K562 (cell line): Measurements from ENCODE around the gene BCL7C. TPM values are rescaled to one million over a fixed set of nuclear protein-coding genes. Genes with fewer than 3 reads are reported as not detected.

Source experiments
- CREB1 ChIP-seq, 2 experiments: sonication (generic) in 1 of 2; formaldehyde crosslinking in 1 of 2; IDR thresholded peaks; 2 replicates each; pipeline versions ENCODE4 v1.6.1 to v1.8.0; 2012 to 2022; ENCODE audit warnings: inconsistent platforms in 1 of 2, mild to moderate bottlenecking in 1 of 2, missing genetic modification reagents in 1 of 2, moderate library complexity in 1 of 2
- KAT7 ChIP-seq: sonication (generic); formaldehyde crosslinking; IDR thresholded peaks from 2 replicates; pipeline ENCODE4 v1.8.0; 2022; ENCODE audit warnings: missing genetic modification reagents, mild to moderate bottlenecking, borderline replicate concordance
- KLF13 ChIP-seq: fragments of 450-650 bp; IDR thresholded peaks from 2 replicates; pipeline ENCODE4 v1.6.1; 2016; ENCODE audit warnings: missing genetic modification characterization, low read depth, mild to moderate bottlenecking, missing compliant biosample characterization, moderate library complexity, borderline replicate concordance
- MTA1 ChIP-seq: fragments of 450-650 bp; IDR thresholded peaks from 2 replicates; pipeline ENCODE4 v1.6.1; 2017; ENCODE audit warnings: borderline replicate concordance
- MTA2 ChIP-seq: fragments of 450-650 bp; IDR thresholded peaks from 2 replicates; pipeline ENCODE4 v1.6.1; 2016; ENCODE audit warnings: low read depth
- NFATC3 ChIP-seq: fragments of 450-650 bp; IDR thresholded peaks from 2 replicates; pipeline ENCODE4 v1.6.1; 2017; ENCODE audit warnings: mild to moderate bottlenecking
- PHF21A ChIP-seq: fragments of 450-650 bp; IDR thresholded peaks from 2 replicates; pipeline ENCODE4 v1.6.1; 2017; ENCODE audit warnings: low read depth, borderline replicate concordance
- RBM39 ChIP-seq: fragments of 200-400 bp; formaldehyde crosslinking; optimal IDR thresholded peaks from 2 replicates; pipeline ENCODE3; 2018; ENCODE audit warnings: low read depth, low read length
- ZNF785 ChIP-seq: fragments of 250-450 bp; sonication (Bioruptor Pico); IDR thresholded peaks from 2 replicates; pipeline ENCODE4 v1.4.0; 2020; ENCODE audit warnings: mild to moderate bottlenecking
- polyA plus RNA-seq, 8 experiments: library from polyadenylated mRNA; depleted of rRNA in 4 of 8; stranded (reverse) in 5 of 8; unstranded in 3 of 8; fragments of >200 nt; fragmentation: Nextera tagmentation in 2 of 8; fragmentation: Illumina TruSeq in 1 of 8; extraction: Ambion mirVana in 2 of 8; extraction: Trizol in 1 of 8; gene quantifications; 2 replicates each; pipeline versions ENCODE4 v1.2.1 to v1.2.3, GENCODE V29; 2011 to 2014; ENCODE audit warnings: inconsistent platforms in 1 of 8, missing spikeins in 1 of 8
- total RNA-seq, 7 experiments: library from RNA; depleted of rRNA in 6 of 7; stranded (reverse); fragments of >200 nt in 6 of 7; fragmentation: Illumina TruSeq in 2 of 7; extraction: Trizol in 2 of 7; gene quantifications; 2 replicates each; pipeline versions ENCODE4 v1.2.1 to v1.2.3, GENCODE V29; 2011 to 2021; ENCODE audit warnings: low replicate concordance in 1 of 7
- TF ChIP-seq, protein P1 (sequence below): sonication (generic); formaldehyde crosslinking; IDR thresholded peaks from 2 replicates; pipeline ENCODE4 v1.8.0; 2022; ENCODE audit warnings: mild to moderate bottlenecking, missing genetic modification reagents
- TF ChIP-seq, protein P2 (sequence below): fragments of 200-600 bp; sonication (generic); IDR thresholded peaks from one replicate; pipeline ENCODE4 v1.6.1; 2012; ENCODE audit warnings: mild to moderate bottlenecking, low read depth, low read length, inconsistent platforms
- TF ChIP-seq, protein P3 (sequence below): fragments of 200-800 bp; sonication (Bioruptor generic); IDR thresholded peaks from 2 replicates; pipeline ENCODE4 v1.6.1; 2017; ENCODE audit warnings: missing genetic modification characterization, missing compliant biosample characterization

Gene BCL7C
- total and polyA plus RNA-seq, 9 of the 15 experiments (the other 6 are each of a cell fraction or from before 2014, with no cell fraction given) = 1.7 to 85.8 (median 19.6) TPM

DNA sequence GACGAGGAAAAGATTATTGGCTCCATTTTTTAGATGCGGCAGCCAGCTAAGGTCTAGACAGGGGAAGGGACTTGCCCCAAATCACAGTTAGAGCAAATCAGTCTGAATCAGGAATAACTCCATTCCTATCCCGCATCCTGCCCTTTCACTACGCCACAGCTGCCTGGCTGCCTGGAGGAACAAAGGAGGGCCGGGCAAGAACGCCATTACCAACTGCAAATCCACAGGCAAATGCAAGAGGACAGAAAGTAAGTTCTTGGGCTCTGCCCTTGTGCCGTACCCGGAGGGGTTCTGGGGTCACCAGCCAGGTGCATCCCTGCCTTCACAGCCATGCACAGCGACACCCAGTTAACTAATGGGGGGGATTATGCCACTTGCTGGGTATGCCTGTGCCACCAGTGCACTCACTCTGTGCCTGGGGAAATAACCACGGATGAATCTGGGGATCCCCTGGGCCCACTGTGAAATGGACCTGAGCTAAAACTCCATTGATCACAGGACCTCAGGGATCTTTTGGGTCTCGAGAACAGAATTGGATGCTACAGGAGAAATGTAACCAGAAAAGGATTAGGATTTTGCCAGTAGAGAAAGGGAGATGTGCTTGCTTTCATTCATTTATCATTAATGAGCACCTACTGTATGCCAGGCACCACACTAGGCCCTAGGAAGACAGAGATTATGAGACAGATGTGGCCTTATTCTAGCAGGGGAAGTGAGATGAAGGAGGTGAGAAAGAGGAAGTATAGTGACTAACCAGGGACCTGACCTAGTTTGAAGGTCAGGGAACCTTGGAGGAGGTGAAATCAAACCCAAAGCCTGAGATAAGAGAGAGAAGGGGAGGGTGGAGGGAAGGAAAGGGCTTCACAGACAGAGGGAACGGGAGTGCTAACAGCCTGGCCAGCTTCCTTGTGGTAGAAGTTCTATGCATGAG is 17.7 kb downstream of the BCL7C start (continued):
- peak; percentile 29; the same call in 1 of the 2 replicates for TF ChIP-seq KLF13 (tag)
- 0 out of 2 replicates have a peak, but pooled peaks have one; percentile 37 for TF ChIP-seq MTA2
- TF ChIP-seq, protein P1, sequence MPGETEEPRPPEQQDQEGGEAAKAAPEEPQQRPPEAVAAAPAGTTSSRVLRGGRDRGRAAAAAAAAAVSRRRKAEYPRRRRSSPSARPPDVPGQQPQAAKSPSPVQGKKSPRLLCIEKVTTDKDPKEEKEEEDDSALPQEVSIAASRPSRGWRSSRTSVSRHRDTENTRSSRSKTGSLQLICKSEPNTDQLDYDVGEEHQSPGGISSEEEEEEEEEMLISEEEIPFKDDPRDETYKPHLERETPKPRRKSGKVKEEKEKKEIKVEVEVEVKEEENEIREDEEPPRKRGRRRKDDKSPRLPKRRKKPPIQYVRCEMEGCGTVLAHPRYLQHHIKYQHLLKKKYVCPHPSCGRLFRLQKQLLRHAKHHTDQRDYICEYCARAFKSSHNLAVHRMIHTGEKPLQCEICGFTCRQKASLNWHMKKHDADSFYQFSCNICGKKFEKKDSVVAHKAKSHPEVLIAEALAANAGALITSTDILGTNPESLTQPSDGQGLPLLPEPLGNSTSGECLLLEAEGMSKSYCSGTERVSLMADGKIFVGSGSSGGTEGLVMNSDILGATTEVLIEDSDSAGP (CRISPR knock-in tag) = no peak
- peak; percentile 72; the same call in 1 of the 2 replicates for TF ChIP-seq MTA1
- no peak for TF ChIP-seq CREB1 (IDR thresholded peaks at IDR 0.05)
- no peak for TF ChIP-seq CREB1 (CRISPR knock-in tag; IDR thresholded peaks at IDR 0.05)
- TF ChIP-seq KAT7 (CRISPR knock-in tag) = no peak
- TF ChIP-seq PHF21A = peak; percentile 94
- TF ChIP-seq ZNF785 (CRISPR knock-in tag) = no peak
- no peak for TF ChIP-seq RBM39
- TF ChIP-seq, protein P2, sequence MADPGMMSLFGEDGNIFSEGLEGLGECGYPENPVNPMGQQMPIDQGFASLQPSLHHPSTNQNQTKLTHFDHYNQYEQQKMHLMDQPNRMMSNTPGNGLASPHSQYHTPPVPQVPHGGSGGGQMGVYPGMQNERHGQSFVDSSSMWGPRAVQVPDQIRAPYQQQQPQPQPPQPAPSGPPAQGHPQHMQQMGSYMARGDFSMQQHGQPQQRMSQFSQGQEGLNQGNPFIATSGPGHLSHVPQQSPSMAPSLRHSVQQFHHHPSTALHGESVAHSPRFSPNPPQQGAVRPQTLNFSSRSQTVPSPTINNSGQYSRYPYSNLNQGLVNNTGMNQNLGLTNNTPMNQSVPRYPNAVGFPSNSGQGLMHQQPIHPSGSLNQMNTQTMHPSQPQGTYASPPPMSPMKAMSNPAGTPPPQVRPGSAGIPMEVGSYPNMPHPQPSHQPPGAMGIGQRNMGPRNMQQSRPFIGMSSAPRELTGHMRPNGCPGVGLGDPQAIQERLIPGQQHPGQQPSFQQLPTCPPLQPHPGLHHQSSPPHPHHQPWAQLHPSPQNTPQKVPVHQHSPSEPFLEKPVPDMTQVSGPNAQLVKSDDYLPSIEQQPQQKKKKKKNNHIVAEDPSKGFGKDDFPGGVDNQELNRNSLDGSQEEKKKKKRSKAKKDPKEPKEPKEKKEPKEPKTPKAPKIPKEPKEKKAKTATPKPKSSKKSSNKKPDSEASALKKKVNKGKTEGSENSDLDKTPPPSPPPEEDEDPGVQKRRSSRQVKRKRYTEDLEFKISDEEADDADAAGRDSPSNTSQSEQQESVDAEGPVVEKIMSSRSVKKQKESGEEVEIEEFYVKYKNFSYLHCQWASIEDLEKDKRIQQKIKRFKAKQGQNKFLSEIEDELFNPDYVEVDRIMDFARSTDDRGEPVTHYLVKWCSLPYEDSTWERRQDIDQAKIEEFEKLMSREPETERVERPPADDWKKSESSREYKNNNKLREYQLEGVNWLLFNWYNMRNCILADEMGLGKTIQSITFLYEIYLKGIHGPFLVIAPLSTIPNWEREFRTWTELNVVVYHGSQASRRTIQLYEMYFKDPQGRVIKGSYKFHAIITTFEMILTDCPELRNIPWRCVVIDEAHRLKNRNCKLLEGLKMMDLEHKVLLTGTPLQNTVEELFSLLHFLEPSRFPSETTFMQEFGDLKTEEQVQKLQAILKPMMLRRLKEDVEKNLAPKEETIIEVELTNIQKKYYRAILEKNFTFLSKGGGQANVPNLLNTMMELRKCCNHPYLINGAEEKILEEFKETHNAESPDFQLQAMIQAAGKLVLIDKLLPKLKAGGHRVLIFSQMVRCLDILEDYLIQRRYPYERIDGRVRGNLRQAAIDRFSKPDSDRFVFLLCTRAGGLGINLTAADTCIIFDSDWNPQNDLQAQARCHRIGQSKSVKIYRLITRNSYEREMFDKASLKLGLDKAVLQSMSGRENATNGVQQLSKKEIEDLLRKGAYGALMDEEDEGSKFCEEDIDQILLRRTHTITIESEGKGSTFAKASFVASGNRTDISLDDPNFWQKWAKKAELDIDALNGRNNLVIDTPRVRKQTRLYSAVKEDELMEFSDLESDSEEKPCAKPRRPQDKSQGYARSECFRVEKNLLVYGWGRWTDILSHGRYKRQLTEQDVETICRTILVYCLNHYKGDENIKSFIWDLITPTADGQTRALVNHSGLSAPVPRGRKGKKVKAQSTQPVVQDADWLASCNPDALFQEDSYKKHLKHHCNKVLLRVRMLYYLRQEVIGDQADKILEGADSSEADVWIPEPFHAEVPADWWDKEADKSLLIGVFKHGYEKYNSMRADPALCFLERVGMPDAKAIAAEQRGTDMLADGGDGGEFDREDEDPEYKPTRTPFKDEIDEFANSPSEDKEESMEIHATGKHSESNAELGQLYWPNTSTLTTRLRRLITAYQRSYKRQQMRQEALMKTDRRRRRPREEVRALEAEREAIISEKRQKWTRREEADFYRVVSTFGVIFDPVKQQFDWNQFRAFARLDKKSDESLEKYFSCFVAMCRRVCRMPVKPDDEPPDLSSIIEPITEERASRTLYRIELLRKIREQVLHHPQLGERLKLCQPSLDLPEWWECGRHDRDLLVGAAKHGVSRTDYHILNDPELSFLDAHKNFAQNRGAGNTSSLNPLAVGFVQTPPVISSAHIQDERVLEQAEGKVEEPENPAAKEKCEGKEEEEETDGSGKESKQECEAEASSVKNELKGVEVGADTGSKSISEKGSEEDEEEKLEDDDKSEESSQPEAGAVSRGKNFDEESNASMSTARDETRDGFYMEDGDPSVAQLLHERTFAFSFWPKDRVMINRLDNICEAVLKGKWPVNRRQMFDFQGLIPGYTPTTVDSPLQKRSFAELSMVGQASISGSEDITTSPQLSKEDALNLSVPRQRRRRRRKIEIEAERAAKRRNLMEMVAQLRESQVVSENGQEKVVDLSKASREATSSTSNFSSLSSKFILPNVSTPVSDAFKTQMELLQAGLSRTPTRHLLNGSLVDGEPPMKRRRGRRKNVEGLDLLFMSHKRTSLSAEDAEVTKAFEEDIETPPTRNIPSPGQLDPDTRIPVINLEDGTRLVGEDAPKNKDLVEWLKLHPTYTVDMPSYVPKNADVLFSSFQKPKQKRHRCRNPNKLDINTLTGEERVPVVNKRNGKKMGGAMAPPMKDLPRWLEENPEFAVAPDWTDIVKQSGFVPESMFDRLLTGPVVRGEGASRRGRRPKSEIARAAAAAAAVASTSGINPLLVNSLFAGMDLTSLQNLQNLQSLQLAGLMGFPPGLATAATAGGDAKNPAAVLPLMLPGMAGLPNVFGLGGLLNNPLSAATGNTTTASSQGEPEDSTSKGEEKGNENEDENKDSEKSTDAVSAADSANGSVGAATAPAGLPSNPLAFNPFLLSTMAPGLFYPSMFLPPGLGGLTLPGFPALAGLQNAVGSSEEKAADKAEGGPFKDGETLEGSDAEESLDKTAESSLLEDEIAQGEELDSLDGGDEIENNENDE = no peak
- no peak for TF ChIP-seq NFATC3
- TF ChIP-seq, protein P3, sequence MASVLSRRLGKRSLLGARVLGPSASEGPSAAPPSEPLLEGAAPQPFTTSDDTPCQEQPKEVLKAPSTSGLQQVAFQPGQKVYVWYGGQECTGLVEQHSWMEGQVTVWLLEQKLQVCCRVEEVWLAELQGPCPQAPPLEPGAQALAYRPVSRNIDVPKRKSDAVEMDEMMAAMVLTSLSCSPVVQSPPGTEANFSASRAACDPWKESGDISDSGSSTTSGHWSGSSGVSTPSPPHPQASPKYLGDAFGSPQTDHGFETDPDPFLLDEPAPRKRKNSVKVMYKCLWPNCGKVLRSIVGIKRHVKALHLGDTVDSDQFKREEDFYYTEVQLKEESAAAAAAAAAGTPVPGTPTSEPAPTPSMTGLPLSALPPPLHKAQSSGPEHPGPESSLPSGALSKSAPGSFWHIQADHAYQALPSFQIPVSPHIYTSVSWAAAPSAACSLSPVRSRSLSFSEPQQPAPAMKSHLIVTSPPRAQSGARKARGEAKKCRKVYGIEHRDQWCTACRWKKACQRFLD (CRISPR knock-in tag) = peak; percentile 37; the same call in 1 of the 2 replicates
